Lower leg skin (tissue), 3 donors: ENCODE data around the gene TRIO.

Source experiments
- POLR2A ChIP-seq, 2 donors: fragments of 450-650 bp; IDR thresholded peaks; one replicate each; pipeline ENCODE4 v1.6.1; 2016 to 2017; ENCODE audit warnings: antibody characterized with exemption in 2 of 2, mild to moderate bottlenecking in 1 of 2, moderate library complexity in 1 of 2
- TF ChIP-seq, protein P1 (sequence below), 3 donors: fragments of 450-650 bp; IDR thresholded peaks; one replicate each; pipeline ENCODE4 v1.5.1; 2016; ENCODE audit warnings: antibody characterized with exemption in 3 of 3, mild to moderate bottlenecking in 3 of 3, moderate library complexity in 2 of 3

DNA sequence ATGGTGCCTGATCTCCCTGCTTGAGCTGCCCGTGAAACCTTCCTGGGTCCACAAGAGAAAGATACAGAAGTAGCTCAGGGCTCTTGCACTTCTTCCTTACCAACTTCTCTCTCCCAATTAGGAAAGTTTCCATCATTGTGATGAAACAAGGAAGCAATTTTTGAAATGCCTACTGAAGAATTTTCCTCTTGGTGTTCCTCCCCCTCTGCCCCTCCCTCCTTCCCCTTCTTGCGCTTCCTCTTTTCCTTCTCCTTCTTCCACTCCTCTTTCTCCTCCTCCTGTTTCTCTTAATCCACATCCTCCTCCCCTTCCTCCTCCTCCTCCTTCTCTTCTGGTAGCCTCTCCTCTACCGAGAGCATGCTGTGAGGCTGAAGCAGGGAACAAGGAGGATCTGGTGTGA, 402.2 kb downstream of the TRIO start:
- TF ChIP-seq POLR2A (IDR thresholded peaks at IDR 0.05), result no peak
- TF ChIP-seq, protein P1, sequence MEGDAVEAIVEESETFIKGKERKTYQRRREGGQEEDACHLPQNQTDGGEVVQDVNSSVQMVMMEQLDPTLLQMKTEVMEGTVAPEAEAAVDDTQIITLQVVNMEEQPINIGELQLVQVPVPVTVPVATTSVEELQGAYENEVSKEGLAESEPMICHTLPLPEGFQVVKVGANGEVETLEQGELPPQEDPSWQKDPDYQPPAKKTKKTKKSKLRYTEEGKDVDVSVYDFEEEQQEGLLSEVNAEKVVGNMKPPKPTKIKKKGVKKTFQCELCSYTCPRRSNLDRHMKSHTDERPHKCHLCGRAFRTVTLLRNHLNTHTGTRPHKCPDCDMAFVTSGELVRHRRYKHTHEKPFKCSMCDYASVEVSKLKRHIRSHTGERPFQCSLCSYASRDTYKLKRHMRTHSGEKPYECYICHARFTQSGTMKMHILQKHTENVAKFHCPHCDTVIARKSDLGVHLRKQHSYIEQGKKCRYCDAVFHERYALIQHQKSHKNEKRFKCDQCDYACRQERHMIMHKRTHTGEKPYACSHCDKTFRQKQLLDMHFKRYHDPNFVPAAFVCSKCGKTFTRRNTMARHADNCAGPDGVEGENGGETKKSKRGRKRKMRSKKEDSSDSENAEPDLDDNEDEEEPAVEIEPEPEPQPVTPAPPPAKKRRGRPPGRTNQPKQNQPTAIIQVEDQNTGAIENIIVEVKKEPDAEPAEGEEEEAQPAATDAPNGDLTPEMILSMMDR (IDR thresholded peaks at IDR 0.05), result no peak
